Measurements from ENCODE around the gene SORCS2.

Gene SORCS2

DNA sequence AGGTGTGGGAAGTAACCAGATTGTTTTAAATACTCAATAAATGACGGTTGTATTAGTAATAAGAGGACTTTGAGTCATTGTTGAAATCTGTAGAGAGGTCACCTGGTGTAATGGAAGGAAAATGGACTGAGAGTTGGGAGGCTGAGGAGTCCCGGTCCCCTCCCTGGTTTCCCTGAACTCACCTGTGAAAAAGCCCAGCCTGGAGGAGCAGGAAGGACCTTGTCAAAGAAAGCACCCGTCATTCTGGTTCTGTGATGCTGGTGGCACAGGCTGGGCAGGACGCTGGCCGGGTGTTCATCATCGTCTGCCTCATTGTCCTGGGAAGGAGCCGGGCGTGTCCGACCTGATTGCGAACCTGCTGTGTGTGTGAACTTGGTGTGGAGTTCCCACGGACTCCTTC lies 70.8 kb downstream of the SORCS2 start:
- H3K9me3 Mint-ChIP-seq: peaks cover 5 to 14% of the 10 kb centered on the region in 2 donors
- ATAC-seq: no peak
- no peak overlapping the region for H3K27ac Mint-ChIP-seq
- DNase-seq: no peak
- peaks cover 20% of the 10 kb centered on the region for H3K27me3 Mint-ChIP-seq
- H3K4me1 Mint-ChIP-seq: no peaks in the 10 kb centered on the region
- H3K4me3 Mint-ChIP-seq: no peak overlapping the region

DNA sequence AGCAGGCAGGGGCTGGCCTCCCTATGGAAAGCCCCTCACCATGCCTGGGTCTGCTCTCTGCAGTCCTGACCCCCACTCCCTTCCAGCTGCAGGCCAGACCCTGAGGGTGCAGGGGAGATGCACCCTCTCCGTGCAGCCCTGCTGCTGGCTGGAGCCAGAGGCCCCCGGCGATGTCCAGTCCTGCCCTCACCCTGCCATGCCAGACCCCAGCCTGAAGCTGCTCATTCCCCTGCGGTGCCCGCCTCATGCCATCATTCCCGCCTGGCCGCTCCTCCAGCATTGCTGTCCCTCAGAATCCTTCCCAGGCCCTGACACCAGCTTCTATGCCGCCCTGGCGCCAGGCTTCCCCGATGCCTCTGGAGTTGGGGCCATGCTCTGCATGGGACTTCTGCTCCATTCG lies 72.4 kb downstream of the SORCS2 start:
- H3K4me1 Mint-ChIP-seq: no peaks in the 10 kb centered on the region
- no peak overlapping the region for H3K4me3 Mint-ChIP-seq
- peaks cover under 1 to 8% of the 10 kb centered on the region in 2 donors for H3K9me3 Mint-ChIP-seq
- H3K27me3 Mint-ChIP-seq: peaks cover 20% of the 10 kb centered on the region
- no peak overlapping the region for H3K27ac Mint-ChIP-seq
- DNase-seq: no peak
- no peak for ATAC-seq

DNA sequence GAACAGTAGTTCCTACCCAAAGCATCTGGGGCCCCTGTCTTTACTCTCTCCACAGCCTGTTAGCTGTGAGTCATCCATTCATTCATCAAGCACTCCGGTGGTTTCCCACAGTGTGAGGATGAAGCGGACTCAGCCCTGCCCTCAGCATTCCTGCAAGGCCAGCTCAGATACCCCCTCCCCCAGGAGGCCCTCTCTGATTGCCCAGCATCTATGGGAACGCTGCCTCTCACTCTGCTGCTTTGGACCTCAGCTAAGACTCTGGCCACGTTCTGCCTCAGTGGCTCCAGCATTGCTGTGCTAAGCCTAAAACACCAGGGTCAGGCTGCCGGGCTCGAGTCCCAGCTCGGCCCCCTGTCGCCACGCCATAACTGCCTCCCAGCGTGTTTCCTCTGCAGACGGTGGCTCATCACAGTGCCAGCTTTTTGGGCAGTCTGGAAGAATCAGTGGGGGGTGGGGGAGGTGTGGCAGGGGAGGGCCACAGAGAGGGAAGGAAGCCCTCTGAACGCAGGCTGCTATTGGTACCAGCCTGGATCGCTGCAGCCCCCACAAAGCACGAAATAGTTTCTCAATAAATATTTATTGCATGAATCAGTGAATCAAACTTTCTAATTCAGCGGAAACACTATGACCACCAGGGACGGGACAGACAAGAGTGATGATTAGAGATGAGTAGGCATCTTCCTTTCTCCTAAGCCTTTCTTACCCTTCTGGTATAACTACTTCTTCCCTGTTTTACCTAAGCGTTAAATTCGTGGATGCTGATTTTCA lies 74.4 kb downstream of the SORCS2 start:
- Mint-ChIP-seq H3K4me1 (no peaks in the 10 kb centered on the region), H3K4me3 (no peak overlapping the region), H3K9me3 (no peaks in the 10 kb centered on the region), H3K27me3 (peaks cover 10% of the 10 kb centered on the region), H3K27ac (no peak overlapping the region)
- ATAC-seq (no peak), DNase-seq (no peak)

DNA sequence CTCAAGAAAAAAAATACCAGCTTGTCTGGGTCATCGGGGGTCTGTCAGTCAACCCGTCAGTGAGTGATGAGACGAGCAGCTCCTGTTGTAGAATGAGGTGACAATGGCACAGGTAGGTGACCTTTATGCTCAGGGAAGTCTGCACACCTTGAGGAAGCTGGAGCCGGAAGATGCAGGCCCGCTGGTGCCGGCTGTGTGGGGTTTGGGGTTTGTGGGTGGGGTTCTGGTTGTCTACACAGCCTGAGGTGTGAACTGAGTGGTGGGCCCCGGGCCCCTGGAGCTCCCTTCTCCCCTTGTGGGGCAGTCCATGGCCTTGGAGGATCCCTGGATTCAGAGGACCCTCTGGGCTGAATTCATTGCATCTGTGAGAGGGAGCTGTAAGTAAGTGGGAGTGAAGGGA lies 75.5 kb downstream of the SORCS2 start:
- Mint-ChIP-seq H3K4me1 (no peaks in the 10 kb centered on the region), H3K27me3 (peaks cover 10% of the 10 kb centered on the region), H3K9me3 (no peaks in the 10 kb centered on the region), H3K27ac (no peak overlapping the region), H3K4me3 (no peak overlapping the region)
- no peak for ATAC-seq
- no peak for DNase-seq

DNA sequence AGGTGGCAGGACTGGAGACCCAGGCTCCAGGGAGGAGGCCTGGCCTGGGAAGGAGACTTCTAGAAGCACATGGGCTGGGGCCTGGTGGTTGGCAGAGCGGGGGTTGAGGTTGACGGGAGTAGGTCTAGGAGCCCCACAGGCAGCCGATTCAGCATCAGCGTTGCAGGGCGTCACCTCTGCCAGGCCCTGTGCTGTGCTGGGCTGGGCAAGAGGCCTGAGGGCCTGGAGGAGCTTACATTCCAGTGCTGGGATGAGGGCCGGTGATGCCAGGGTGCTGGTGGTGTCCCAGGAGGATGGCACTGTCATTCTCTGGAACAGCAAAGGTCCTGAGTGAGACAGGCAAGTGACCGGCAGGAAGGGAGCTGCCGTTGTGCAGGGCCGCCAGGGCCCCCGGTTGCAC lies 76.6 kb downstream of the SORCS2 start:
- H3K9me3 Mint-ChIP-seq: no peaks in the 10 kb centered on the region
- no peak overlapping the region for H3K4me3 Mint-ChIP-seq
- DNase-seq (no peak), ATAC-seq (no peak)
- peak overlapping the region in 1 of 2 donors; percentile 85 for H3K27ac Mint-ChIP-seq
- H3K4me1 Mint-ChIP-seq: no peaks in the 10 kb centered on the region
- peaks cover 10% of the 10 kb centered on the region for H3K27me3 Mint-ChIP-seq

DNA sequence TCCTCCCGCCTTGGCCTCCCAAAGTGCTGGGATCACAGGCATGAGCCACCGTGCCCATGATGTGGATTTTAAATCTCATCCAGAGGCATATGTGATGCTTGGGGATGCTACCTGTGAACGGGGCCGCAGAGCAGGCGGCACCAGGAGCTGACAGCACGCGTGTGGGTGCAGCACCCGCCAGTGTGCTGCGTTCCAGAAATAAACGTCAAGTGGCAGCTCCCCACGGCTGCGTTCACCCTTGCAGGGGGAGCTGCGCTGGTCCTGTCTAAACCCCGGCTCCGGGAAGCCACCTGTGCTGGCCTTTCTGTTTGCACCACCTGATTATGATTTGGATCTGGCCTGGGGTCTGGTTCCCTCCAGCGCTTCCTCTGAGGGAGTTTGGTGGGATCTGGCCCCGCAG lies 77.8 kb downstream of the SORCS2 start:
- Mint-ChIP-seq H3K4me3 (no peak overlapping the region), H3K4me1 (no peaks in the 10 kb centered on the region), H3K27me3 (peaks cover 10% of the 10 kb centered on the region), H3K9me3 (no peaks in the 10 kb centered on the region), H3K27ac (no peak overlapping the region)
- ATAC-seq: no peak
- DNase-seq: no peak

DNA sequence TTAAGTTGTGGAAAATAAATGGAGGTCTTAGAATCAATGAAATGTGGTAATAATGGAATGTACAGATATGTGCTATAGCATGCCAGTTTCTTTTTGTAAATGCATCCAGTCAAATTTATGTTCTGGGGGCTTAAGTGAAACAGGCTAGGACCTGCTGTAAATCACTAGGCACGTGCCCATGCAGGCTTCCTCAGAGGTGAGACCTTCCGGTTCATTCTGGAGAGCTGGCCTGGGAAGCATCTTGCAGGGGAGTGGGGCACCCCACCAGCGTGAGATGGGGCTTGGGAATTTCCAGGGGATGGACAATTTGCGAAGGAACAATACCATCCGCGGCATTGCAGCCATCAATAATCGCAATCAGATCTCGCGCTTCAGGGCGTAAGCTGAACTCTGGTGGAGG lies 80.1 kb downstream of the SORCS2 start:
- DNase-seq: no peak
- H3K27me3 Mint-ChIP-seq: no peaks in the 10 kb centered on the region
- no peak overlapping the region for H3K4me3 Mint-ChIP-seq
- no peak overlapping the region for H3K27ac Mint-ChIP-seq
- H3K4me1 Mint-ChIP-seq: no peaks in the 10 kb centered on the region
- no peak for ATAC-seq
- no peaks in the 10 kb centered on the region for H3K9me3 Mint-ChIP-seq

DNA sequence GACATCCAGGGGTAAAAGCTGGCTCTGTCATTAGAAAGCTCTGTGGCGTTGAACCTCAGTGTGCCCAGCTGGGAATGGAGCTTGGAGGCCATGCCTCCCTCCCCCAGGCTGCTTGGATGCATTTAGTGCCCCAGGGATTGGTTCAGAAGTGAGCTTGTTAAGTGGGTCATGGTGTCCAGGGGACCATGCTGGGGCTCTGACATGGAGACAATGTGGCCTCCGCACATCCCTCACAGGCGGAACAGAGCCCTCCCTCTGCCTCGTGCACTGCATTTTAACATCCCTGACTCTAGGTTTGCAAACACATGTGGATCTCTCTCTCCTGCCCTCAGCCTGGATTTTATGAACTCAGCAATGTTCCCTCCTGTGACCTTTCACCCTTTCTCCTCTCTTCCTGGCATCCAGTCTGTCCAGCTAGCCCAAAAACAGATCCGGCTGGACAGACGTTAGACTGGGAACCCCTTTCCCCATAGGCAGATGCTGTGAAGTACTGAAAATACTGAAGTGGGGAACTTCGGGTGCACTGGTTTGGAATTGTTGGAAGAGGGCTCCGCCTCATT lies 81.5 kb downstream of the SORCS2 start:
- ATAC-seq (no peak), DNase-seq (no peak)
- Mint-ChIP-seq H3K4me3 (no peak overlapping the region), H3K4me1 (no peaks in the 10 kb centered on the region), H3K27me3 (peaks cover under 1% of the 10 kb centered on the region), H3K27ac (peak overlapping the region in 1 of 2 donors; percentile 3), H3K9me3 (no peaks in the 10 kb centered on the region)

DNA sequence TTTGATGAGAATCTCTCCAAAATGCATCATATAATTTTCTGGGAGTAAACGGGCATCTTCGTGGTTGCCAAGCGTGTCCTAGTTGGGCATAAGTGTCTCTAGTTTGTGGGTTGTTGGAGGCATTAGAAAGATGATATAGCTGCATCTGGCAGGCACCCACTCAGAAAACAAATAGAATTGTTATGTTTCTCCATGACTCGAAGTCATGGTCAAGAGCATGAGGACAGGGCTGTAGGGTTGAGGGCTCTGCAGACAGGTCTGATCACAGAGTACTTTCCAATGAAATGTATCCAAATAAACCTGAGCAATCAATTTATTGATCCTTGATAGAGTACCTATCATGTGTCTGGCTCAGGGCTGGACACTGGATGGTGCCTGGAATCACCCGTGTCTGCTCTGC lies 82.7 kb downstream of the SORCS2 start:
- DNase-seq (no peak), ATAC-seq (no peak)
- no peaks in the 10 kb centered on the region for H3K9me3 Mint-ChIP-seq
- no peaks in the 10 kb centered on the region for H3K4me1 Mint-ChIP-seq
- no peak overlapping the region for H3K4me3 Mint-ChIP-seq
- H3K27me3 Mint-ChIP-seq: peaks cover 6% of the 10 kb centered on the region
- H3K27ac Mint-ChIP-seq: no peak overlapping the region

DNA sequence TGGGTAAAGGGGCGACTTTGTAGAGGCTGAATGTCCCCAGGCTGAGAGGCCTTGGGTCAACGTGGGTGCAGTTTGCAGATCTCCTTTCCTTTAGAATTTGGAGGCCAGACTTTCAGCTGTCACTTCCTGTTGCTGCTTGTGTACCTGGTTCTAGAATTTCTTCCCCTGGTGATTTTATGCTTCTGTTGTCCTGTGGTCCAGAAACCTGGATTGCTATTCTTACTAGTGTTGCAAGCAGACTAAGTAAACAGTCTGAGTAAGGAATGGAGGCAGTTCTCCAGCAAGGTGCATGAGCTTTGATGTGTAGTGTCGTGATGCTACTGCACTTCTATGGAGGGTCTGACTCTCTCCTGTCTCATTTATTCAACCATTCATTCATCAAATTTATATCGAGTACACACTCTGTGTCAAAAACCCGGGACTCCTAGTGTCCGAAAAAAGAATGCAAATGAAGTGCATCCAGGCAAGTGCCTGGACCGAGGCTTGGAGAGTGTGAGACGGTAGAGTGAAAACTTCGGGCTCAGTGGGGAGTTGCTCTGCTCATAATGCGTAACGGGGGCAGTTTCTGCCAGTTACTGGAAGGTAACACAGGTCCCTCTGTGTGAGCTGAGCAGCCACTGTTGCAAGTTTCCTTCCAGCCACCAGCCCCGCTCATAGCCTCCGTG lies 83.3 kb downstream of the SORCS2 start:
- H3K4me3 Mint-ChIP-seq: no peak overlapping the region
- ATAC-seq (no peak), DNase-seq (no peak)
- no peaks in the 10 kb centered on the region for H3K9me3 Mint-ChIP-seq
- peaks cover 6% of the 10 kb centered on the region for H3K27me3 Mint-ChIP-seq
- no peak overlapping the region for H3K27ac Mint-ChIP-seq
- no peaks in the 10 kb centered on the region for H3K4me1 Mint-ChIP-seq

DNA sequence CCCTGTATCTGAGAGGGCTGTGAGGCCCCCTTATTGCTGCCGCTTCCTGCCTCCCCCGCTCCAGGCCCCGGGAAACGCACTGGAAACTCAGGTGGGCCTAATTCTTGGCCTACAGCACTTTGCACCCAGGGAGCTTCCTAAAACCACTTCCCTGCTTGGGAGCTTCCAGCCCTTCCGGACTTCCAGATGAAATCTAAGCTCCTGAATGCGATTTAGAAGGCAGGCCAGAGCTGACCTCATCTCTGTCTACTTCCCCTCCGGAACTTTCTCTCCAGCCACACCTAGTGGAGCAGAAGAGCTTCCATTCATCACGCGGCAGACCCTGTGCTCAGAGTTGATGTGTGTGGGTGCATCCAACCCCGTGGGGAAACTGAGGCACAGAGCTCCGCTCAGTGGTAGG lies 84.2 kb downstream of the SORCS2 start:
- Mint-ChIP-seq H3K27me3 (peaks cover 9% of the 10 kb centered on the region), H3K27ac (peak overlapping the region in 1 of 2 donors; percentile 90), H3K9me3 (no peaks in the 10 kb centered on the region), H3K4me3 (no peak overlapping the region), H3K4me1 (no peaks in the 10 kb centered on the region)
- DNase-seq (no peak), ATAC-seq (no peak)

DNA sequence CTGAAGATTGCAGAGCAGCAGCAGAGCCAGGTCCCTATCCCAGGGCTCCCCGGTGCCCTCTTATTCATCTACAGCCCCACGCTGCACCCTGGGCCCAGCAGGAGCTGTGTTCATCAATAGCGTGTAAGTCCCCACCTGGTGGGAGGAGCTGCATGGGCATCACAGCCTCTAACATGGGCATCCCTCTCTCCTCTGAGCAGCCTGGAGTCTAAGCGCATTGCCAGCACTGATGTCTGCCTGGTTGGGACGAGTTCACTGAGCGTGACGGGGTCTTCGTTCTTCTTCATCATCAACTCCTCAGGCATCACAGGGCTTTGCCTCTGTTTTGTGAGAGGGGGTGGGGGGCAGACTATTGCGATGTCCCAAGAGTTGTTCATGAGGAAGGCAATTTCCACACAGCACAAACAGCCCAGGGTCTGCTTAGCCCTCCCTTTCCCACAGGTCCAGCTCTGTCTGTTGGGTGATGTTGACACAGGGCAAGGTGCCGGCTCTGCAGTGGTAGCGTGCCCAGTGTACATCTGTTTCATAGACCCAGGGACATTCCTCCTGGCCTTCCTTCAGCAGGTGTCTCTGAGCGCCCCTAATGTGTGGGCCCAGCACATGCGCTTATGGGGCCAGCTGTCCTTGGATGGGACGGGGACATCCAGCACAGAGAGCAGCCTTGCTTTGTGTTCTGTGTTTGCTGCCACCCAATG lies 85.9 kb downstream of the SORCS2 start:
- no peaks in the 10 kb centered on the region for H3K9me3 Mint-ChIP-seq

DNA sequence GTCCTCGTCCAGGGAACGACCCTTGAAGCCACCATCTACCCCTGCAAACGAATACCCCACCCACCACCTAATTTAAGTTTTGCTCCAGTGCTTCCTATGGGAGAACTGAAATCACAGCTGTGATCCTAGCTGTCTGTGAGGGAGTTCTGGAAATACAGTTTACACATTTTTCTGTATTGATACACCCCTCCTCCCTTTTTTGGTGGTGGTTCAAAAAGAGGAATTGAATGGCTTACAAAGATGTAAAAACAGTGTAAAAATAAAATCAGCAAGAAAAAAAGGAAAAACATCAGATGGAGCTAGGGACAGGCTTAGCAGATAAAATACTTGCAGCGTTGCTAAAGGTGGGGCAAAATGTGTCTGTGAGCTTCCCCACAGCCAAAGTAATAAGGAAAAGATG lies 86.6 kb downstream of the SORCS2 start:
- Mint-ChIP-seq H3K9me3 (no peaks in the 10 kb centered on the region), H3K27ac (no peak overlapping the region), H3K27me3 (peaks cover 28% of the 10 kb centered on the region), H3K4me3 (no peak overlapping the region), H3K4me1 (no peaks in the 10 kb centered on the region)
- DNase-seq (no peak), ATAC-seq (no peak)

More for the DNA sequence above, 85.9 kb downstream of the SORCS2 start:
- Mint-ChIP-seq H3K27me3 (peaks cover 25% of the 10 kb centered on the region), H3K4me3 (no peak overlapping the region), H3K27ac (no peak overlapping the region), H3K4me1 (no peaks in the 10 kb centered on the region)
- ATAC-seq (no peak), DNase-seq (no peak)

DNA sequence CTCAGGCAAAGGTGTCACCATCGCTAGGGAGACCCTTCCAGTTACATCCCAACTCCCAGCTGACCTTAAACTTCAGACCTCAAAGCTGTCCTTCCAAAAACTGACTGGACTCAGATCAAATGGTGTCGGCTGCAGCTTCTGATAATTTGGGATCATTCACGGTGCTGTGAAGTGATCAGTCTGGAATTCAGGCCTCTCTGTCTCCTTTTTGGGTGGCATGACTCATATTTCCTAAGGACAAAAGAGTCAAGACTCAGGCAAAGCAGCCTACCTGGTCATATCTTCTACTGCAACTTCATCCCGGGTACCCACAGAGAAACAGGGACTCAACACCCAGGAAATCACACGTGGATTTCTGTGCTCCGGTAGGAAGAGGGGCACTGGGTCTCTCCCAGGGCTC lies 87.6 kb downstream of the SORCS2 start:
- Mint-ChIP-seq H3K27ac (no peak overlapping the region), H3K27me3 (peaks cover 28% of the 10 kb centered on the region), H3K9me3 (no peaks in the 10 kb centered on the region), H3K4me3 (no peak overlapping the region), H3K4me1 (no peaks in the 10 kb centered on the region)
- no peak for ATAC-seq
- DNase-seq: no peak

DNA sequence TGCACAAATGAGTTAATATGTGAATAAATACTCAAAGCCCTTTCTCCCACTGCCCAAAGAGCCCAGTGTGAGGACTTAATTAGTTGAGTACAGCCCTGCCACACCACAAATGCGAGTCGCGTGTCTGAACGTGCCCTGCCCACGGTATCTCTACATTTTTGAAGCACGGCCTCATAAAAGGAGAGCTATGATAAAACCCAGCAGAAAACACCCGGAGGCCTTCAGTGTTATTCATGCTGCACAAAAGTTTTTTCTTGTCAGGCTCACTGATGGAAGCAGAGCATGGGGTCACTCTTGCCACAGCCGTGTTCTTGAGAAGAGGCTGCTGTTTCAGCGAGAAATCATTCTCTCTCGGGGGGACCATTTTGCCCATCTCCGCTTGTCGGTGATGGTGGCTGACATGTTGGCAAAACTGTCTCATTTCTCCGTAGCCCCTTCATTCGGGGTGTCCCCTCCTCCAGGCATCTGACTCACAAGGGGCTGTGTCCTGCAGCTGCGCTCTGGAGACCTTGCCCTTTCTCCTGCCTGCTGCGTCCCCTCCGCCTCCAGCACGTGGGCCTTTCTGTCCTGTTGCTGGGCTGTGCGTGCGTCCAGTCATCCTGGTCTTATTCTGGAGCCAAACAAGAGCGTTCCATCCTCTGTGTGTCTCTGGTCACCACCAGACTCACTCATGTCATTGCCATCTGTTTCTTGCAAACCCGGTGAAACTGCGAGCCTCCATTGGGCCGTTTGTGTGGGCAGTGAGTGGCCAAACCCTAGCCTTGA lies 88.8 kb downstream of the SORCS2 start:
- H3K27me3 Mint-ChIP-seq: peaks cover 29% of the 10 kb centered on the region
- H3K4me1 Mint-ChIP-seq: no peaks in the 10 kb centered on the region
- H3K4me3 Mint-ChIP-seq: no peak overlapping the region
- ATAC-seq (no peak), DNase-seq (no peak)
- H3K27ac Mint-ChIP-seq: peak overlapping the region in 1 of 2 donors; percentile 29
- no peaks in the 10 kb centered on the region for H3K9me3 Mint-ChIP-seq

All from stimulated activated naive CD8-positive, alpha-beta T cell treated with anti-CD3 and anti-CD28 coated beads, Interleukin-15, amount 100 ng/mL, for 72 hours (primary cell).